22Rv1 (cell line): ENCODE measurements around the gene RBM6.

ENCODE experiments used
- ZFX ChIP-seq: fragments of 450-650 bp; IDR thresholded peaks from 2 replicates; pipeline ENCODE4 v1.6.1; 2017; ENCODE audit warnings: antibody characterized with exemption, borderline replicate concordance
- TF ChIP-seq, protein P1 (sequence below): fragments of 450-650 bp; IDR thresholded peaks from 2 replicates; pipeline ENCODE4 v1.5.1; 2017; ENCODE audit warnings: mild to moderate bottlenecking

DNA sequence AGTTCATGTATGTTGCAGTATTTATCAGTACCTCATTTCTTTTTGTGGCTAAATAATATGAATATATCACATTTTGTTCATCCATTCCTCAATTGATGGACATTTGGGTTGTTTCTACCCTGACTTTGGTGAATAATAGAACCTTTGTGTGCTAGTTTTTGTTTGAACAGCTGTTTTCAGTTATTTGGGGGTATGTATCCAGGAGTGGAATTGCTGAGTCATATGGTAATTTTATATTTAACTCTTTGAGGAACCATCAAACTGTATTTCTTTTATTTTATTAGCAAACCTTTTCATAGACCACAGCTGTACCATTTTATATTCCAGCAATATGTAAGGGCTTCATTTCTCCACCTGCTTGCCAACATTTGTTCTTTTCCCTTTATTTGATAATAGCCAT, 110.4 kb downstream of the RBM6 start:
- TF ChIP-seq, protein P1, sequence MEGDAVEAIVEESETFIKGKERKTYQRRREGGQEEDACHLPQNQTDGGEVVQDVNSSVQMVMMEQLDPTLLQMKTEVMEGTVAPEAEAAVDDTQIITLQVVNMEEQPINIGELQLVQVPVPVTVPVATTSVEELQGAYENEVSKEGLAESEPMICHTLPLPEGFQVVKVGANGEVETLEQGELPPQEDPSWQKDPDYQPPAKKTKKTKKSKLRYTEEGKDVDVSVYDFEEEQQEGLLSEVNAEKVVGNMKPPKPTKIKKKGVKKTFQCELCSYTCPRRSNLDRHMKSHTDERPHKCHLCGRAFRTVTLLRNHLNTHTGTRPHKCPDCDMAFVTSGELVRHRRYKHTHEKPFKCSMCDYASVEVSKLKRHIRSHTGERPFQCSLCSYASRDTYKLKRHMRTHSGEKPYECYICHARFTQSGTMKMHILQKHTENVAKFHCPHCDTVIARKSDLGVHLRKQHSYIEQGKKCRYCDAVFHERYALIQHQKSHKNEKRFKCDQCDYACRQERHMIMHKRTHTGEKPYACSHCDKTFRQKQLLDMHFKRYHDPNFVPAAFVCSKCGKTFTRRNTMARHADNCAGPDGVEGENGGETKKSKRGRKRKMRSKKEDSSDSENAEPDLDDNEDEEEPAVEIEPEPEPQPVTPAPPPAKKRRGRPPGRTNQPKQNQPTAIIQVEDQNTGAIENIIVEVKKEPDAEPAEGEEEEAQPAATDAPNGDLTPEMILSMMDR, result no peak
- no peak for TF ChIP-seq ZFX
